Spleen (tissue), 7 donors: ENCODE measurements around the gene SLCO2B1.

Source experiments
- CTCF ChIP-seq, 11 experiments: fragments of 200-600 bp in 7 of 11; fragments of 450-650 bp in 4 of 11; sonication (generic) in 4 of 11; IDR thresholded peaks in 8 of 11; conservative IDR thresholded peaks in 3 of 11; 1 replicate in 7 of 11; 2 replicates in 4 of 11; pipeline versions ENCODE4 v1.4.0 to v1.8.0; 2016 to 2021; ENCODE audit warnings: antibody characterized with exemption in 11 of 11, inconsistent platforms in 4 of 11, mild to moderate bottlenecking in 1 of 11
- POLR2A ChIP-seq, 3 donors: fragments of 450-650 bp; IDR thresholded peaks; one replicate each; pipeline ENCODE4 v1.5.1; 2017; ENCODE audit warnings: antibody characterized with exemption in 3 of 3, mild to moderate bottlenecking in 1 of 3
- POLR2AphosphoS5 ChIP-seq, 3 donors: sonication (generic); formaldehyde crosslinking; IDR thresholded peaks; one replicate each; pipeline ENCODE4 v1.5.1; 2017; ENCODE audit warnings: antibody characterized with exemption in 3 of 3
- donor health status: DM: no; HTN: no; CAD: no; lungs with moderate emphysema.
- donor health status: DM: no; HTN: no; CAD: no.
- donor health status: DM: no; HTN: no; CAD: no.

- TF ChIP-seq CTCF (IDR thresholded peaks at IDR 0.05 in 8 of 11, conservative IDR thresholded peaks at IDR 0.05 in 3 of 11) (no peak), POLR2A (IDR thresholded peaks at IDR 0.05) (no peak), POLR2AphosphoS5 (IDR thresholded peaks at IDR 0.05) (no peak)
Measured at GRCh38 chr11:75167617-75168016, 16.7 kb downstream of the SLCO2B1 start.
